ENCODE measurements around the gene MNAT1. TPM values are rescaled to one million over a fixed set of nuclear protein-coding genes. Genes with fewer than 3 reads are reported as not detected.

MNAT1 gene
- total RNA-seq, 1 donor from 2014 or later, result 103 TPM

- Histone ChIP-seq H3K36me3 (ENCODE audit: control insufficient read depth in 3 of 3, insufficient read depth in 3 of 3, low read length in 3 of 3) (no peaks in the 10 kb centered on the region), H3K9me3 (ENCODE audit: control insufficient read depth in 3 of 3, low read length in 3 of 3) (no peaks in the 10 kb centered on the region), H3K9ac (ENCODE audit: low read depth in 1 of 3, low read length in 3 of 3) (peak overlapping the region; percentile 73 to 96 (median 90)), H3K4me1 (ENCODE audit: control insufficient read depth in 3 of 3, insufficient read depth in 3 of 3, low read length in 3 of 3) (peaks cover 11 to 22% (median 14%) of the 10 kb centered on the region in 3 donors), H3K27ac (ENCODE audit: low read depth, low read length) (no peak overlapping the region), H3K4me3 (ENCODE audit: low read length in 3 of 3) (peak overlapping the region; percentile 41 to 99 (median 98)), H3K27me3 (ENCODE audit: control insufficient read depth in 3 of 3, insufficient read depth in 3 of 3, low read length in 3 of 3) (no peaks in the 10 kb centered on the region)
These were observed 1.9 kb downstream of the MNAT1 start for GRCh38 chr14:60736494-60736893.

- H3K27me3 ChIP-seq (ENCODE audit: control insufficient read depth in 3 of 3, insufficient read depth in 3 of 3, low read length in 3 of 3), result no peaks in the 10 kb centered on the region
- H3K9me3 ChIP-seq (ENCODE audit: control insufficient read depth in 3 of 3, low read length in 3 of 3), result no peaks in the 10 kb centered on the region
- no peak overlapping the region for H3K9ac ChIP-seq (ENCODE audit: low read depth in 1 of 3, low read length in 3 of 3)
- peaks cover 11 to 22% (median 14%) of the 10 kb centered on the region in 3 donors for H3K4me1 ChIP-seq (ENCODE audit: control insufficient read depth in 3 of 3, insufficient read depth in 3 of 3, low read length in 3 of 3)
- H3K36me3 ChIP-seq (ENCODE audit: control insufficient read depth in 3 of 3, insufficient read depth in 3 of 3, low read length in 3 of 3), result no peaks in the 10 kb centered on the region
- H3K4me3 ChIP-seq (ENCODE audit: low read length in 3 of 3), result no peak overlapping the region
- H3K27ac ChIP-seq (ENCODE audit: low read depth, low read length), result peak overlapping the region; percentile 81
These were observed 4.4 kb downstream of the MNAT1 start for GRCh38 chr14:60738843-60739508.

- Histone ChIP-seq H3K4me1 (ENCODE audit: control insufficient read depth in 3 of 3, insufficient read depth in 3 of 3, low read length in 3 of 3) (no peaks in the 10 kb centered on the region), H3K9ac (ENCODE audit: low read depth in 1 of 3, low read length in 3 of 3) (no peak overlapping the region), H3K9me3 (ENCODE audit: control insufficient read depth in 3 of 3, low read length in 3 of 3) (no peaks in the 10 kb centered on the region), H3K4me3 (ENCODE audit: low read length in 3 of 3) (no peak overlapping the region), H3K27ac (ENCODE audit: low read depth, low read length) (no peak overlapping the region), H3K36me3 (ENCODE audit: control insufficient read depth in 3 of 3, insufficient read depth in 3 of 3, low read length in 3 of 3) (no peaks in the 10 kb centered on the region), H3K27me3 (ENCODE audit: control insufficient read depth in 3 of 3, insufficient read depth in 3 of 3, low read length in 3 of 3) (no peaks in the 10 kb centered on the region)
These were observed 10.0 kb downstream of the MNAT1 start for GRCh38 chr14:60744566-60744965.

- Histone ChIP-seq H3K36me3 (ENCODE audit: control insufficient read depth in 3 of 3, insufficient read depth in 3 of 3, low read length in 3 of 3) (no peaks in the 10 kb centered on the region), H3K9me3 (ENCODE audit: control insufficient read depth in 3 of 3, low read length in 3 of 3) (no peaks in the 10 kb centered on the region), H3K27me3 (ENCODE audit: control insufficient read depth in 3 of 3, insufficient read depth in 3 of 3, low read length in 3 of 3) (no peaks in the 10 kb centered on the region), H3K27ac (ENCODE audit: low read depth, low read length) (no peak overlapping the region), H3K4me3 (ENCODE audit: low read length in 3 of 3) (no peak overlapping the region), H3K9ac (ENCODE audit: low read depth in 1 of 3, low read length in 3 of 3) (no peak overlapping the region), H3K4me1 (ENCODE audit: control insufficient read depth in 3 of 3, insufficient read depth in 3 of 3, low read length in 3 of 3) (peaks cover 0 to 15% (median 4%) of the 10 kb centered on the region in 3 donors)
These were observed 18.9 kb downstream of the MNAT1 start for GRCh38 chr14:60753264-60754119.

- Histone ChIP-seq H3K4me3 (ENCODE audit: low read length in 3 of 3) (no peak overlapping the region), H3K9me3 (ENCODE audit: control insufficient read depth in 3 of 3, low read length in 3 of 3) (no peaks in the 10 kb centered on the region), H3K36me3 (ENCODE audit: control insufficient read depth in 3 of 3, insufficient read depth in 3 of 3, low read length in 3 of 3) (no peaks in the 10 kb centered on the region), H3K9ac (ENCODE audit: low read depth in 1 of 3, low read length in 3 of 3) (no peak overlapping the region), H3K27me3 (ENCODE audit: control insufficient read depth in 3 of 3, insufficient read depth in 3 of 3, low read length in 3 of 3) (no peaks in the 10 kb centered on the region), H3K4me1 (ENCODE audit: control insufficient read depth in 3 of 3, insufficient read depth in 3 of 3, low read length in 3 of 3) (peaks cover 7 to 32% (median 17%) of the 10 kb centered on the region in 3 donors), H3K27ac (ENCODE audit: low read depth, low read length) (no peak overlapping the region)
These were observed 22.3 kb downstream of the MNAT1 start for GRCh38 chr14:60756847-60757246.

- Histone ChIP-seq H3K27ac (ENCODE audit: low read depth, low read length) (no peak overlapping the region), H3K9me3 (ENCODE audit: control insufficient read depth in 3 of 3, low read length in 3 of 3) (no peaks in the 10 kb centered on the region), H3K27me3 (ENCODE audit: control insufficient read depth in 3 of 3, insufficient read depth in 3 of 3, low read length in 3 of 3) (no peaks in the 10 kb centered on the region), H3K36me3 (ENCODE audit: control insufficient read depth in 3 of 3, insufficient read depth in 3 of 3, low read length in 3 of 3) (no peaks in the 10 kb centered on the region), H3K4me3 (ENCODE audit: low read length in 3 of 3) (no peak overlapping the region), H3K9ac (ENCODE audit: low read depth in 1 of 3, low read length in 3 of 3) (no peak overlapping the region), H3K4me1 (ENCODE audit: control insufficient read depth in 3 of 3, insufficient read depth in 3 of 3, low read length in 3 of 3) (peaks cover 7 to 32% (median 17%) of the 10 kb centered on the region in 3 donors)
These were observed 23.0 kb downstream of the MNAT1 start for GRCh38 chr14:60757567-60758002.

GRCh38 chr14:60758885-60759284 lies 24.3 kb downstream of the MNAT1 start:
- Histone ChIP-seq H3K36me3 (ENCODE audit: control insufficient read depth in 3 of 3, insufficient read depth in 3 of 3, low read length in 3 of 3) (no peaks in the 10 kb centered on the region), H3K27me3 (ENCODE audit: control insufficient read depth in 3 of 3, insufficient read depth in 3 of 3, low read length in 3 of 3) (no peaks in the 10 kb centered on the region), H3K4me3 (ENCODE audit: low read length in 3 of 3) (no peak overlapping the region), H3K4me1 (ENCODE audit: control insufficient read depth in 3 of 3, insufficient read depth in 3 of 3, low read length in 3 of 3) (peaks cover 7 to 32% (median 17%) of the 10 kb centered on the region in 3 donors), H3K27ac (ENCODE audit: low read depth, low read length) (no peak overlapping the region), H3K9ac (ENCODE audit: low read depth in 1 of 3, low read length in 3 of 3) (peak overlapping the region in 1 of 3 donors; percentile 10), H3K9me3 (ENCODE audit: control insufficient read depth in 3 of 3, low read length in 3 of 3) (no peaks in the 10 kb centered on the region)

- Histone ChIP-seq H3K9ac (ENCODE audit: low read depth in 1 of 3, low read length in 3 of 3) (no peak overlapping the region), H3K4me3 (ENCODE audit: low read length in 3 of 3) (no peak overlapping the region), H3K9me3 (ENCODE audit: control insufficient read depth in 3 of 3, low read length in 3 of 3) (no peaks in the 10 kb centered on the region), H3K27ac (ENCODE audit: low read depth, low read length) (no peak overlapping the region), H3K36me3 (ENCODE audit: control insufficient read depth in 3 of 3, insufficient read depth in 3 of 3, low read length in 3 of 3) (no peaks in the 10 kb centered on the region), H3K4me1 (ENCODE audit: control insufficient read depth in 3 of 3, insufficient read depth in 3 of 3, low read length in 3 of 3) (peaks cover 7 to 32% (median 17%) of the 10 kb centered on the region in 3 donors), H3K27me3 (ENCODE audit: control insufficient read depth in 3 of 3, insufficient read depth in 3 of 3, low read length in 3 of 3) (no peaks in the 10 kb centered on the region)
These were observed 25.6 kb downstream of the MNAT1 start for GRCh38 chr14:60760209-60760608.

GRCh38 chr14:60760644-60761364 lies 26.2 kb downstream of the MNAT1 start:
- Histone ChIP-seq H3K9ac (ENCODE audit: low read depth in 1 of 3, low read length in 3 of 3) (no peak overlapping the region), H3K4me3 (ENCODE audit: low read length in 3 of 3) (no peak overlapping the region), H3K36me3 (ENCODE audit: control insufficient read depth in 3 of 3, insufficient read depth in 3 of 3, low read length in 3 of 3) (no peaks in the 10 kb centered on the region), H3K4me1 (ENCODE audit: control insufficient read depth in 3 of 3, insufficient read depth in 3 of 3, low read length in 3 of 3) (peaks cover 7 to 29% (median 17%) of the 10 kb centered on the region in 3 donors), H3K27ac (ENCODE audit: low read depth, low read length) (peak overlapping the region; percentile 31), H3K9me3 (ENCODE audit: control insufficient read depth in 3 of 3, low read length in 3 of 3) (no peaks in the 10 kb centered on the region), H3K27me3 (ENCODE audit: control insufficient read depth in 3 of 3, insufficient read depth in 3 of 3, low read length in 3 of 3) (no peaks in the 10 kb centered on the region)
